Activated effector memory CD4-positive, alpha-beta T cell treated with Interleukin-2 at 50 U/mL for 16 hours (primary cell): Measurements from ENCODE around the gene NTNG2.

Source experiments
- DNase-seq: peaks from one replicate; pipeline ENCODE4 v3.0.0-alpha.2; 2020

Gene NTNG2

GRCh38 chr9:132175431-132175830 lies 13.6 kb downstream of the NTNG2 start:
- no peak for DNase-seq

GRCh38 chr9:132176338-132176737 lies 14.5 kb downstream of the NTNG2 start:
- no peak for DNase-seq

GRCh38 chr9:132181796-132182313 lies 20.0 kb downstream of the NTNG2 start:
- no peak for DNase-seq

- no peak for DNase-seq
Observed at GRCh38 chr9:132182314-132183091, 20.6 kb downstream of the NTNG2 start.

GRCh38 chr9:132183134-132183533 lies 21.3 kb downstream of the NTNG2 start:
- DNase-seq = no peak

GRCh38 chr9:132183715-132184114 lies 21.9 kb downstream of the NTNG2 start:
- DNase-seq = no peak

GRCh38 chr9:132184124-132184523 lies 22.3 kb downstream of the NTNG2 start:
- no peak for DNase-seq

- no peak for DNase-seq
Observed at GRCh38 chr9:132185073-132186009, 23.5 kb downstream of the NTNG2 start.

GRCh38 chr9:132187121-132187620 lies 25.3 kb downstream of the NTNG2 start:
- no peak for DNase-seq

GRCh38 chr9:132190966-132191365 lies 29.1 kb downstream of the NTNG2 start:
- DNase-seq = no peak

GRCh38 chr9:132192728-132193127 lies 30.9 kb downstream of the NTNG2 start:
- DNase-seq = no peak

GRCh38 chr9:132193227-132194124 lies 31.6 kb downstream of the NTNG2 start:
- DNase-seq = no peak

GRCh38 chr9:132194508-132194907 lies 32.6 kb downstream of the NTNG2 start:
- no peak for DNase-seq

GRCh38 chr9:132197315-132197714 lies 35.5 kb downstream of the NTNG2 start:
- no peak for DNase-seq

GRCh38 chr9:132197856-132198550 lies 36.1 kb downstream of the NTNG2 start:
- DNase-seq = no peak

GRCh38 chr9:132199056-132199455 lies 37.2 kb downstream of the NTNG2 start:
- no peak for DNase-seq

- DNase-seq = no peak
Observed at GRCh38 chr9:132200706-132201105, 38.8 kb downstream of the NTNG2 start.

GRCh38 chr9:132201139-132201538 lies 39.3 kb downstream of the NTNG2 start:
- no peak for DNase-seq

GRCh38 chr9:132201780-132202703 lies 40.2 kb downstream of the NTNG2 start:
- DNase-seq = no peak

- DNase-seq = no peak
Observed at GRCh38 chr9:132204883-132205282, 43.0 kb downstream of the NTNG2 start.

GRCh38 chr9:132207215-132207614 lies 45.4 kb downstream of the NTNG2 start:
- DNase-seq = no peak
